Activated CD4-positive, alpha-beta T cell treated with anti-CD3 and anti-CD28 coated beads, Interleukin-2, amount 50 U/mL, for 4 hours (primary cell): ENCODE measurements around the gene HTRA3.

Source experiments
- DNase-seq, 2 experiments: peaks; one replicate each; pipeline ENCODE4 v3.0.0-alpha.2; 2020

Gene HTRA3

DNA sequence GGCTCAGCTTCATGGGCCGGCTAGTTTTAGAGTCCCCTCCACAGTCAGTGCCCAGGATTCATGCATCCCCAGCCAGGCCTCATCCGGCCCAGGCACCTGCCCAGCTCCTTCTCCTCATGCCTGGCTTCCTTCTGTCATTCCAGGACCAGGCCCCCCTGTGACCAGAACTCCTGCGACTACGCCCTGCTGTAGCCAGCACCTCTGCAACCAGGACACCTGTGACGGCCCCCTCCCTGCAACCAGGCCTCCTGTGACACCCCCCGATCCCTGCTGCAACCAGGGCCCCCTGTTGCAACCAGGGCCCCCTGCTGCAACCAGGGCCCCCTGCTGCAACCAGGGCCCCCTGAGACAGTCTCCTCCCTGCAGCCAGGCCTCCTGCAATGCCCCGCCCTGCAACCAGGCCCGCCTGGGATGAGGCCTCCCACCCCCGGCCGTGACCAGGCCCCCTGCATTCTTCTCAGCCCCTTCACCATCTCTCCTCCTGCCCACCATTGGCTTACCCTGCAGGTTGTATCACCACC lies 46.8 kb downstream of the HTRA3 start:
- no peak for DNase-seq

DNA sequence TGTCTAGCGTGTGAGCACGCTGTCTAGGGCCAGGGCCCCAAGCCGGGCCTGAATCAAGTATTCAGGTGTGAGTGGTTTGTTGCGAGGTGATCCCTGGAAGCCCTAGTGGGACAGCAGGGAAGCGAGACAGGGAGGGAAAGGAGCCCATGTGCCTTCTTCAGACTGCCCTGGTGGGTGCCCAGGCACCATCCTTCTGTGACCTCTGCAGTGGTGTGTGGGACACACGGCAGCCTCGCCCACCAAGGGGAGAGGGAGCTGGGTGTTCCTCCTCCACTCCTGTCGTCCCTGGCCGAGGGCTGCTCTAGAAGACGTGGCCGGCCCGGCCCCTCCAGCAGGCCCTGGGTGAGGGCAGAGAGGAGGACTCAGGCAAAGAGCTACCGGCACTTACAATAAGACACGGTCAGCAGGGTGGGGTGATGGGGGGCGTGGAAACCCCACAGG lies 47.4 kb downstream of the HTRA3 start:
- no peak for DNase-seq

DNA sequence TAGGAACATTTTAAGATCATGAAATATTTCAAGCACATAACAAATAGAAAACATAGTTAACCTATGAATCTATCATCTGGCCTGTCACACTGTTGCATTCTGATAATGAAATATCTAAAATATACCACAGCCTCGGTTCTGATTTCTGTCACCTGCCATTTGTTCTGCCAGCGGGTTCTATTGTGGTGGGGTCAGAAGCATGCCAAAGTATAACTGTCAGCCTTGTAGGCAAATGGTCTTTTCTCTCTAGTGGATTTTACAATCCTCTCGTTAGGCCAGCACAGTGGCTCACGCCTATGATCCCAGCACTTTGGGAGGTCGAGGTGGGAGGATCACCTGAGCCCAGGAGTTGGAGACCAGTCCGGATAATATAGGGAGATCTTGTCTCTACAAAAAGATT lies 47.9 kb downstream of the HTRA3 start:
- DNase-seq = no peak

- no peak for DNase-seq
Observed at GRCh38 chr4:8318509-8318908, 49.0 kb downstream of the HTRA3 start.

- no peak for DNase-seq
Observed at GRCh38 chr4:8319061-8319460, 49.5 kb downstream of the HTRA3 start.

GRCh38 chr4:8319731-8320385 lies 50.3 kb downstream of the HTRA3 start:
- no peak for DNase-seq

DNA sequence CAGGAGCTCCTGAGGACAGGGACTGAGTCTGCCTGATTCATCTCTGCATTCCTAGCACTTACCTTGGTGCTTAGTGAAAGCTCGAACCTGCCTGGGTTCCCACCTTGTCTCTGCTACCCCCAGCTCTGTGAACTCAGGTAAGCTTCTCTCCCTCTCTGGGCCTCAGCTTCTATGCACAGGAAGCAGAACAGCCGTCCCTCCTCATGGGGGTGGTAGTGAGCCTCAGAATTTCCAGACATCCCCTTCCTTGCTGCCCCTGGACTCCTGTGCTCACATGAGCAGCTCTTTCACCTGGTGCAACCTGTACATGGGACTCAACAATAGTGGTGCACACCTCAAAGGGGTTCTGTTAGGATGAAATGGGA lies 50.8 kb downstream of the HTRA3 start:
- no peak for DNase-seq

GRCh38 chr4:8321220-8321619 lies 51.7 kb downstream of the HTRA3 start:
- DNase-seq = no peak

- DNase-seq = no peak
Observed at GRCh38 chr4:8321771-8322170, 52.2 kb downstream of the HTRA3 start.

DNA sequence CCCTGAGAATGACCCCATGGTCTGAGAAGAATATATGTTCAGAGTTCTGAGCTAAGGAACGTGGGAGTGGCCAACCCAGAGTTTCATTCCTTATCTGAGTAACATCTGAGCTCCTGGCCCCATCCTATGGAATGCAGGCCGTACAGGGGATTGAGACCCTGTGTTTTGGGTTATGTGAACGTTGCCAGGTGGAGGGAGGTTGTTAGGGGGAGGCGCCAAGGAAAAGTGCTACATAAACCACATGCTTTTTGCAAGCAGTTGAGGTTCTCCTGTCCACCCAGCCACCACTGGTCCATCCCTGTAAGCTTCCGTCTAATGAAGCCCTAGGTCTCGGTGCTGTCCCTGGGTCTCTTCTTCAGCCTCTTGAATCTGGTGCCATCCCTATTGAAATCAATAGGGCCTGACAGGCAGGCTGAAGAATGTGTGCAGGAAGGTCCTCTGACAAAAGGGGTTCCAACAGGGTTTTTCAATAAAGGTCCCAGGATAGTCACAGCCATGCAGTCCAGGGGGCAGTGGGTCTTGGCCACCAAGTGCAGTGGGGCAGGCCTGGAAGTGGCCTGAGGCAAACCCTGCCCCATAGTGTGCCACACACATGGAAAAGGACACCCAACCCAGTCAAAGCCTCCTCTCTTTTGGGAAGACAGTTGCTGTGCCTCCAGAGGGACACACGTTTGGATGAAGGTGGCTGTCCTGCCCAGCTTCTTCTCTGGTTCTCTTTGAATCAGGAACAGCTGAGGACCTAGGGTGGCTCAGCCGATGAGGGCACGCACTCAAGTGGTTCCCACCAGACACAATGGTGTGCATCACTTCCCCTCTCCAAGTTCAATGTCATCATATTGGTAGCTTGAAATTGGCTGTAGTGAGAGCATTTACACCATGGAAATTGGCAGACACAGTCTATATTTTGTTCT lies 53.5 kb downstream of the HTRA3 start:
- no peak for DNase-seq

- no peak for DNase-seq
Observed at GRCh38 chr4:8323947-8324555, 54.5 kb downstream of the HTRA3 start.

GRCh38 chr4:8324640-8325239 lies 55.2 kb downstream of the HTRA3 start:
- no peak for DNase-seq

GRCh38 chr4:8325291-8325973 lies 55.9 kb downstream of the HTRA3 start:
- DNase-seq = no peak

DNA sequence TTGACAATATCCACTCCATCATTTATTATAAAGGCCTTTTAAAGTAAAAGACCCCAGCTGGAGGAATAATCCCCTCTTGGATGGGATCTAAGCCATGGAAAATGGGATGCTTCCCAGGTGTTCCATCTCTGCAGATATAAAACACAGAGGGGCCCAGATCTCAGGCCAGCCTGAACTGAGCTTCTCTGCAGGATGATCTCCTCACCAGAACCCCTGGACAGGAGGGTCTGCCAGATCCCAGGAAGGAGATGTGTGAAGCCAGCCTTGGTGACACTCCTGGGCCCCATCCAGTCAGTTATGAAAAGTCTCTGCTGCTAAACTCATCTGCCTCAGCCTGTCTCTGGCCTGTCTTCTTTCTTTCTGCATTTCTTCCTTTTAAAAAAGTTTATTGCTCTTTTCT lies 56.7 kb downstream of the HTRA3 start:
- DNase-seq = no peak

- DNase-seq = no peak
Observed at GRCh38 chr4:8328456-8328855, 58.9 kb downstream of the HTRA3 start.

- no peak for DNase-seq
Observed at GRCh38 chr4:8328866-8329559, 59.5 kb downstream of the HTRA3 start.

GRCh38 chr4:8329560-8329858 lies 60.0 kb downstream of the HTRA3 start:
- DNase-seq = no peak

DNA sequence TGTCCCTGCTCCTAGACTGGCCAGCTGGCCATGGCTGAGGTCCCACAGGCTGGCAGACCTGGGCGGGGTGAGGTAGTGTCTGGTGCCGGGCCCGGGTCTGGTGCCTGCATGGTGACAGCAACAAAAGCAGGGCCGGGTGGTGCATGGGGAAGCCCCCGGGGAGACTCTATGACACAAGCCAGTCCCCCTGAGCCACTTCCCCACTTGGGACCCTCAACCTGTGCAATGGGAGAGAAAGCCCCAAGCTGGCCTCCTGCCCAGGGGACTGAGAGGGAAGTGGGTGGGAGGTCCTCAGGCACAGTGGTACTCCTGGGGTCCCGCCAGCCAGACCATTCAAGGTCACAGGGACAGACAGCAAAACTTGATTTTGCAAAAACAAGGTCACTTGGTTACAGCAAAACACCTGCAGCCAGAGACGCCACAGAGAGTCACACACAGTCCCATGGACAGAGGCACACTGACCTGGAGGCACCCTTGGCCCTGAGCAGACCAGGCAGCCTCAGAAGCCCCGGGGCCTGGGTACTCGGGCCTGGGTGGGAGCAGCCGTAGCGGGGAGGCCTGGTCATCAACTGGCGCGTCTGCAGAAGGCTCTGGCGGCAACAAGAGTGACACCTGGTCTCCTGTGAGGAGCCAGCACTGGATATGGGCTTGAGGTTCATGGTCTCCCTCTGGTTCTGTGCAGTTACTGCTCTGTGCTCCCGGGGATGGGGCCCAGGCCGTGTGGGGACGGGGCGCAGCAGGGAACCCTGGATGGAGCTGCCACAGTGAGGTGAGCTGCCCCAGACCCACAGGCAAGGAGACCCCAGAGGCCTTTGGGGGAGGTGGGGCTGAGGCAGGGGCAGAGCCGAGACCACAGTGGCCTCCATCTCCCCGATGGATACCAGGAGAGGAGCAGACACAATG lies 60.6 kb downstream of the HTRA3 start:
- DNase-seq = no peak

DNA sequence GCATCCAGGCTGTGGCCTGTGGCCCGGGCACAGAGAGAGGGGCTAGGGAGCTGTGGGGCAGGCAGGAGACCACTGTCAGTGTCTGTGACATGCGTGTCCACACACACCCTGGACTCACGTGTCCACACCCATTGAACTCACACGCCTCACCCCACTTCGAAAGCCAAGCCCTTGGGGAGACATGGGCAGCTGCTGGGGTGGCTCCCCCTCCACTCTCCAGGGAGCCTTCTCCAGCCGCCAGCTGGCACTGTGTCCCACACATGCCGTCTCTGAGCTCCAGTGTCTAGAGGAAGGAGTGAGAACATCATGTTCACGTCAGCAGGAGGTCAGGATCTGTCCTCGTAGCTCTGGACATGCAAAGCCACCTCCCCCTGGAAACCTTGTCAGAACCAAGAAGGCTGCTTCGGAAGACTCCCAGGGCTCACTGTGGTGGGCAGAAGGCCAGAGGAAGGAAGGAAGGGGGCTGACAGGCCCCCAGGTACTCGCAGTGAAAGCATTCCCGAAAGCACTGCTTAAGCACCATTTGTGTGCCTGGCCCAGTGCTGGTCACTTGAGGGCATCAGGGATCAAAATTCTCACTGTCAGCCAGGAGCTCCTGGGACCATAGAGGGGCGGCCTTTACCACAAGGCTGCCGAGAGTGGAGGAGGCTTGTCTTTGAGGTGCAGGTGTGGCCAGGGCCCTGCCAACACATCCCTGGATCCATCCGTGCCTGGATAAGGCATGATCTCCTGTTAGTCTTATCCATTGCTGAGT lies 61.4 kb downstream of the HTRA3 start:
- no peak for DNase-seq

DNA sequence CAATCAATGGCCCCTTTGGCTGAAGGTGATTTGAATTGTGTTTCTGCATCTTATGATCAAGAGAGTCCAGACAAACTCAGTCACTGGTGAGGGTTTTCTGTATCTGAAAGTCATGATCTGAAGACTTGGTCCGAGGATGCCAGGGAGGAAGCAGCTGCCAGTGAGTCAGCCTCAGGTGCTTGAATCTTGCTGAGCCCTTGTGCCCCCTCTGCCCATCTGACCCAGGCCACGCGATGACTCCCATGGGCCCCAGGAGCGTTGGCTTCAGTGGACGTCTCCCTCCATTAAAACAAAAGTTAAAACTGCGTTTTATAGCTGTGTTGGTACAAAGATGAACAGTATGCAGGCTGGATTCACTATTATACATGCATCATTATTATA lies 62.0 kb downstream of the HTRA3 start:
- no peak for DNase-seq
